Hematopoietic multipotent progenitor cell (in vitro differentiated cells): ENCODE data around the gene PHETA1. TPM values are rescaled to one million over a fixed set of nuclear protein-coding genes. Genes with fewer than 3 reads are reported as not detected.
A peak's percentile ranks its signal among the peaks of the same experiment; 100 is the strongest.
"Not testable (repeated sequence)": the region's sequence is repeated elsewhere in the genome, so short reads cannot be mapped to it uniquely, and the experiment has no call there.

Experiments used
- DNase-seq, 3 donors: peaks; one replicate each; pipeline ENCODE4 v3.0.0-alpha.2; 2011 to 2015; ENCODE audit warnings: low read depth in 2 of 3, low spot score in 2 of 3
- total RNA-seq: library from RNA; depleted of rRNA; stranded (reverse); fragments of >200 nt; gene quantifications from one replicate; pipeline ENCODE4 v1.2.3, GENCODE V29; 2012

The PHETA1 gene
- total RNA-seq, 1 donor: 11.0 TPM

- DNase-seq: no peak
Observed at GRCh38 chr12:111405859-111406473, 37.1 kb upstream of the PHETA1 start, which contains the start of gene SH2B3. Gene SH2B3, plus strand, starts transcription at chr12:111405923. Its CDS starts 12,223 bp downstream, at chr12:111418146.

GRCh38 chr12:111405149-111405858, 36.4 kb upstream of the PHETA1 start:
- DNase-seq: peak; percentile 98 to 100 (median 99)

GRCh38 chr12:111404362-111405148, 35.7 kb upstream of the PHETA1 start:
- no peak for DNase-seq

GRCh38 chr12:111402490-111402824, 33.6 kb upstream of the PHETA1 start:
- not testable (repeated sequence) for DNase-seq

GRCh38 chr12:111401167-111401605, 32.3 kb upstream of the PHETA1 start:
- no peak for DNase-seq

GRCh38 chr12:111399741-111400404, 31.0 kb upstream of the PHETA1 start:
- DNase-seq: not testable (repeated sequence)

GRCh38 chr12:111398530-111398929, 29.6 kb upstream of the PHETA1 start:
- DNase-seq: no peak

GRCh38 chr12:111396726-111397445, 28.0 kb upstream of the PHETA1 start:
- peak; percentile 84 to 91 (median 88) for DNase-seq

- DNase-seq: not testable (repeated sequence)
Observed at GRCh38 chr12:111396271-111396670, 27.4 kb upstream of the PHETA1 start.

GRCh38 chr12:111395336-111396187, 26.7 kb upstream of the PHETA1 start:
- DNase-seq: no peak

GRCh38 chr12:111394480-111394879, 25.6 kb upstream of the PHETA1 start:
- no peak for DNase-seq

GRCh38 chr12:111393700-111394300, 24.9 kb upstream of the PHETA1 start:
- peak in 1 of 3 donors; percentile 68 for DNase-seq

GRCh38 chr12:111390910-111391309, 22.0 kb upstream of the PHETA1 start:
- DNase-seq: no peak

GRCh38 chr12:111389635-111390034, 20.7 kb upstream of the PHETA1 start:
- no peak for DNase-seq

- DNase-seq: no peak
Observed at GRCh38 chr12:111387747-111388323, 18.9 kb upstream of the PHETA1 start.

- no peak for DNase-seq
Observed at GRCh38 chr12:111386885-111387284, 18.0 kb upstream of the PHETA1 start.

- DNase-seq: no peak
Observed at GRCh38 chr12:111384596-111384995, 15.7 kb upstream of the PHETA1 start.

- DNase-seq: no peak
Observed at GRCh38 chr12:111379942-111380554, 11.2 kb upstream of the PHETA1 start.
